GM19372 (cell line): ENCODE data around the gene HSDL2.

Experiments
- ATAC-seq: cut with Tn5 transposase; IDR thresholded peaks from one replicate; pipeline ENCODE4 v1.9.1; 2021; ENCODE audit warnings: mild to moderate bottlenecking, low read depth, moderate library complexity; ENCODE audit not compliant: unreplicated experiment

The HSDL2 gene

GRCh38 chr9:112380102-112380824, at the start of gene HSDL2:
TSS of gene HSDL2 (plus strand) at chr9:112380108. CDS start at chr9:112380164, 56 bp downstream.
- no peak for ATAC-seq

DNA sequence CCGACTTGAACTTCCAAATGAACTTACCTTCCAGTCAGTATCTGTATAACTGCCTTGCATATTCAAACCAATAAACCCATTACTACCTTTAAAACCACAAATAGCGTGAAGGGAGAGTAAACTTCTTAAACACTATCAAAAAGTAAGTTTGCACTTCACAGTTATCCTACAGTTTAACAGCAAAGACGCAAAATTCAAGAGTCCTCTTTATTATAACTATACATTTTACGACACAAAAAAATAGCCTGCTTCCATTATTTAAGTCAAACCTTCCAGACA, 48.3 kb upstream of the HSDL2 start:
- no peak for ATAC-seq

GRCh38 chr9:112332214-112332613, 47.7 kb upstream of the HSDL2 start:
- no peak for ATAC-seq

GRCh38 chr9:112332674-112332976, 47.3 kb upstream of the HSDL2 start:
- ATAC-seq = no peak

- ATAC-seq = peak; percentile 52
Observed at GRCh38 chr9:112332977-112333638, 46.8 kb upstream of the HSDL2 start, which contains the start of gene PTBP3. TSS of gene PTBP3 (minus strand) at chr9:112333619. CDS start at chr9:112297865, 35,754 bp downstream.

DNA sequence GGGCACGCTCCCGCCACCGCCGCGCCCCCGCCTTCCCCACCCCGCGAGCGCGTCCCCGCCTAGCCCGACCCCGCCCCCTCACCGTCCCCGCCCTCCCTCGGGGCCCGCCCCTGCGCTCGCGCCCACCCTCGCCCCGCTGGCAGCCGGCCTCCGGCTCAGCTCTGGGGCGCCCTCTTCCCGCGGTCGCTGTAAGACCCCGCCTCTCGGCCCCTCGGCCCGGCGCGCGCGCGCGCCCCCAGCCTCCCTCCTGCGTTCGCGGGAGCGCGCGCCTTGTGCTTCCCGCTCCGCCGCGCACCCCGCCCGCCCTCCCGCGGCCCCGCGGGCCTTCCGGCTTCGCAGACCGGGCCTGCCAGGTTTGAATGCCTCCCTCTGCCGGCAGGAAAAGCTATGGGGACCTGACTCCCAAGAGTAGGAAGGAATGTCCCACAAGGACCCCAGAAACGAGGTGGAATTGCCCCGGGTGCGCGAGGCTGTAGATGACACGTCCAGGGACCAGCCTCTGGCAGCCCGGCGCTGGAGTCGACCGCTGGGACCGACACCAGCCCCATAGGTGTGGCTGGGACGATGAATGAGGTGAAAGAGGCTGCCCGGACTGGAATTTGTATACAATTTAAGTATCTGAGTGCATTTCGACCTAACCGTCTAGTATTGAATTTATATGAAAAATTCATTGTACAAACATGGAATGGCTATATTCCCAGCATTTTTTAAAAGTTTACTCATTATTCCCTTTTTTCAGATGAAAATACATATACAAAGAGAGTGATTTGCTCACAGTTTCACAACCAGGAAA, 46.1 kb upstream of the HSDL2 start:
- ATAC-seq = peak; percentile 74

- no peak for ATAC-seq
Observed at GRCh38 chr9:112334432-112334841, 45.5 kb upstream of the HSDL2 start.

DNA sequence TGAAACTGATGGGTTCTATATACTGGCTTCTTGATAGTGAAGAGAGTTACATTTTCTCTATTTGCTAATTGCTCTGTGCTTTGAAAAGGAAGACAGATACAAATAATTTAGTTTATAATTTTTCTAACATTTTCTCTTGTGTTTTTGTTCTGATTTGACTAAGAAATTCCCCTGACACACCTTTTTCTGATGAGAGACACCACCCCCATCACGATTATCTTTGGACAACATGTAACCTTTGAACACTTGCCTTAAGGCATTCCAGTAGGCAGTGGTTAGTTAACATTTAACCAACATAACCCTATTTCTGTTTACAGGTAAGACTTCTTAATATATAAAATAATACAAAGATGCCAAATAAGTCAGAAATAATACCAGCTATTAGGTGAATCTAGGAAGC, 42.4 kb upstream of the HSDL2 start:
- ATAC-seq = no peak

DNA sequence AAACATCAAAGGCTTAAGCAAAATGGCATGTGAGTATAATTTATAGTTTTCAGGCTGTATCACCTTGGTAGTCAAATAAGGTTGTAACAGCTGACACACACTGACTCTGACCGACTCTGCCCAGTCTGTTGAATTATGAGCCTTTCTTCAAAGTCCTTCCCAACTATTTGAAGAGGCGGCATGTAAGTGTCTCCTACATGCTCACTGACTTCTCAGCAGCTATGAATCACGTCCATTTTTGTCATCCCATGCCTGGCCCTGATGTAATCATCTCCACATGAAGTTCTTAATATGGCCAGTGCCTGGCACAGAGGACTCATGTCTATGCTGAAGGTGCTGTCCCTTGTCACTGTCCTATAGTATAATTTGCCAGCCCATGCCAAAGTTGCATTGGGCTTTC, 41.3 kb upstream of the HSDL2 start:
- ATAC-seq = no peak

- ATAC-seq = no peak
Observed at GRCh38 chr9:112339886-112340285, 40.0 kb upstream of the HSDL2 start.

DNA sequence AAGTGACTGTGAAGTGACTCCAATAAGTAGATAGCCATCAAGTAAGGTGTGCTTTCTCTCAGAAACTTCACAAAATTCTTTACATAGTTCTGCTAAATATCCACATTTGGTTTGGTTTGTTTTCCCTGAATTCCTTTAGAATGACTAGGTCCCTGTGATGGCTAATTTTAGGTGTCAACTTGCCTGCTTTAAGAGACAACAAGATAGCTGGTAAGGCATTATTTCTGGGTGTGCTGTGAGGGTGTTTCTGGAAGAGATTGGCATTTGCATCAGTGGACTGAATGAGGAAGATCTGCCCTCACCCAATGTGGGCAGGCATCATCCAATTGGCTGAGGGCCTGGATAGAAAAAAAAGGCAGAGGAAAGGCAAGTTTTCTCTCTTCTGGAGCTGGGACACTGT, 38.2 kb upstream of the HSDL2 start:
- ATAC-seq = no peak

DNA sequence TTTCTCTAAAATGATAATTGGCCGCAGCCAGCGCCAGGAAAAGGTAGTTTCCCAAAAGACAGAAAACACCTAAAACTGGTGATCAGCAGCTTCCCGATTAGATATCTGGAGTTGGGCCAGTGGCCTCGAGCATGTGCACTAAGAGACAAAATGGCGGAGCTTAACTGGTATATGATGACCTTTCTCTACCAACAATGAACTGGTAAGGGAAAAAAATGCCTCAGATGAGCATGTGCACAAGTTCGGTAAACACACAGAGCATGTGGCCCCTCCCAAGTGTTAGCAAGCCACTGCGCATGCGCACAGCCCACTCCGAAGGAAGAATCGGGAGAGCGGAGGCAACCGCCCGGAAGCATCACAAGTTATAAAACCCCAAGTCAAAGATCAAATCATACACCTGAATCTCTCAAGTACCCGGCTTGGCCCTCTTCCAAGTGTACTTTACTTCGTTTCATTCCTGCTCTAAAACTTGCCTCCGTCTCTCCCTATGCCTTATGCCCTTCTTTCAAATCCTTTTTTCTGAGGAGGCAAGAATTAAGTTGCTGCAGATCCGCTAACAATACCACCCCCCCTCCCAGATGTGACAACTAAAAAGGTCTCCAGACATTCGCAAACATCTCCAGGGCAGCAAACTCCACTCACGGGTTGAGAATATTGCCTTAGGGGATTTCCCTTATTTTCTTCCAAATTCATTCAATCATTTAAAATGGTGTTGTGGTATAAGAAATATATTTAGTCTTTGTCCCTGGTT, 31.5 kb upstream of the HSDL2 start:
- ATAC-seq = peak; percentile 75

DNA sequence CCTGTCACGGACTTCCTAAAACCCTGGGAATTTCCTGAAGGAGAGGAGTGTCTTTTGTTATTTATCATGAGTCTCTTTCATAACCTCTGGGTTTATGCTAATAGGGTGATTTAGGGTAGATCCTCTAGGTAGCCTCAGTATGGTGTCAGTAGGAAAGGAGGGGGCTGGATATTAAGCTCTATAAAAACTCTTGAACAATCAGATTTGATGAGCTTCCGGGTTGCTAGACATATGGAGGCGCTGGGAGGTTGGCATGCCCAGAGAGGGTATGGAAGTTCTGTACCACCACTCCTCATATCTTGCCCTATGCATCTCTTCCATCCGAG, 30.9 kb upstream of the HSDL2 start:
- no peak for ATAC-seq

DNA sequence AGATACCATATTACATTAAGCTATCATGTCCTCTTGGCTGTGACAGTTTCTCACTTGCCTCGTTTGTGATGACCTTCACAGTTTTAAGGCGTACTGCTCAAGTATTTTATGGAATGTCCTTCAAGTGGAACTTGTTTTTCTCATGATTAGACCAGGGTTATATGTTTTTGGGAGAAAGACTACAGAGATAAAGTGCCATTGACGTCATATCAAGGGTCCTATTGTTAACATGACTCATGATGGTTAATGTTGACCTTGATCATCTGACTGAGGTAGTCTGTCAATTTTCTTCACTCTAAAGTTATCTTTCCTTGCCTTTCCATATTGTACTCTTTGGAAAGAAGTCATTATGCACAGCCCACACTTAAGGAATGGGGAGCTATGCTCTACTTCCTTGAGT, 28.7 kb upstream of the HSDL2 start:
- ATAC-seq = no peak

- ATAC-seq = no peak
Observed at GRCh38 chr9:112352209-112352608, 27.7 kb upstream of the HSDL2 start.

- no peak for ATAC-seq
Observed at GRCh38 chr9:112354081-112354743, 25.7 kb upstream of the HSDL2 start.

GRCh38 chr9:112355427-112355897, 24.4 kb upstream of the HSDL2 start:
- no peak for ATAC-seq

DNA sequence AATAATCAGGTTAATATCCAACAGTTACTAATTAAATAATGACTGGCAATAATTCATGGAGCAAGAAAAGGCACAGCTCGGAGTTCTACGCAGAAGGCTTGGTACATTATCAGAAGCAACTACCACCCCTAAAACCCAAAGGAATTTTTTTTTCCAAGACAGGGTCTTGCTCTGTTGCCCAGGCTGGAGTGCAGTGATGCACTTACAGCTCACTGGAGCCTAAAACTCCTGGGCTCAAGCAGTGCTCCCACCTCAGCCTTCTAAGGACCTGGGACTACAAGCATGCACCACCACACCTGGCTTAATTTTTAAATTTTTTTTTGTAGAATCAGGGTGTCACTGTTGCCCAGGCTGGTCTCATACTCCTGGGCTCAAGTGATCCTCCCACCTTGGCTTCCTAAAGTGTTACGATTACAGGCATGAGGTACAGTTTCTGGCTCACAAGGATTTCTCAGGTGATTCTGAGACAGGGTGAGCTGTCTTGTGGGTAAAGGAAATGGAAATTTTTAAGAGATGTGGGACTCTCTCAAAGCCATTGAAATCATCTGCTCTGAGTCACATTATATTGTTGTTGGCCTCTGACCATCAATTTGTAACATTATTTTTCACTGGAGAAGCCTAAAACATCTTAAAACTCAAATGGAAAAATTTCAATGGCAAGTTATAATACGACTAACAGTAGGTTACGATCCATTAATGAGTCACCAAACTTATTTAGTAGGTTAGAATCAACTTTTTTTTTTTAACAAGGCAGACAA, 19.7 kb upstream of the HSDL2 start:
- no peak for ATAC-seq

DNA sequence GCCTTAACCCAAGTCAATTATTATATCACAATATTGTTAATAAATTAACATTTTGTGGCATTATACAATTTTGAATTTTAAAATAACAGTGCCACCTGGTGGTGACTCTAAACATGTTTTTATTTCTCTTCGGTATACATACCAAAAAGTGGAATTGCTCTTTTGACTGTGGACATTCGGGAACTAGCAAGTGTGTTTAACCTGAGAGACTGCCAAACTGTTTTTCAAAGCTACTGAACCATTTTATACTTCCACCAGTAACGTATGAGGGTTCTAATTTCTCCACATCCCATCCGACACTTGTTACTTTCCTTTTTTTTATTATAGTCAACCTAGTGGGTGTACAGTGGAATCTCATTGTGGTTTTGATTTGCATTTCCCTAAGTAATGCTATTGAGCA, 18.3 kb upstream of the HSDL2 start:
- ATAC-seq = no peak

DNA sequence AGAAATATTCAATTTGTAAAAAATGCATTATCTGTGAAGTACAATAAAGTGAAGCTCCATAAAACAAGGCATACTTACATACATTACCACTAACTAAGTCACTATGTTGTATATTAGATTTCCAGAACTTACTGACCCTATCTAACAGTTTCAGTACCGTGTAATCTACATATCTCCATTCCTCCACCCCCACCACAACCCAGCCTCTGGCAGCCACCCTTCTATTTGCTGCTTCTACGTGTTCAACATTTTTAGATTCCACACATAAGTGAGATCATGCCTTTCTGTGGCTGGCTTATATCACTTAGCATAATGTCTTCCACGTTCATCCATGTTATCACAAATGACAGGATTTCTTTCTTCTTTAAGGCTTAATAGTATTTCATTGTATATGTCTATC, 15.1 kb upstream of the HSDL2 start:
- ATAC-seq = no peak
